Hair follicular keratinocyte (primary cell): ENCODE results near the gene PHOX2B. TPM values are rescaled to one million over a fixed set of nuclear protein-coding genes. Genes with fewer than 3 reads are reported as not detected.

Experiments used
- total RNA-seq: library from RNA; depleted of rRNA; stranded (reverse); fragments of >200 nt; gene quantifications from 2 replicates; pipeline ENCODE4 v1.2.3, GENCODE V29; 2015

Gene PHOX2B
- not detected in 2 replicates for total RNA-seq

GRCh38 chr4:41748571-41749475 lies at the start of gene PHOX2B:
Gene PHOX2B (minus strand): TSS chr4:41748725. CDS start chr4:41748610, 115 bp downstream.

Other genes with a start within 250 kb of the PHOX2B start
- under 0.01 and 0.08 TPM in 2 replicates for gene LIMCH1, start 210.6 kb downstream of the PHOX2B start, total RNA-seq
- gene TMEM33, start 186.7 kb upstream of the PHOX2B start, total RNA-seq = 58.9 and 66.7 TPM in 2 replicates
- not detected in 2 replicates for gene DCAF4L1, start 233.0 kb upstream of the PHOX2B start, total RNA-seq
- gene SLC30A9, start 241.8 kb upstream of the PHOX2B start, total RNA-seq = 44.3 and 50.5 TPM in 2 replicates